HuH-7 (cell line): ENCODE data around the gene SOCS4.

Source experiments
- DNase-seq: peaks from one replicate; pipeline ENCODE4 v3.0.0; 2011; ENCODE audit warnings: low spot score

The SOCS4 gene

DNA sequence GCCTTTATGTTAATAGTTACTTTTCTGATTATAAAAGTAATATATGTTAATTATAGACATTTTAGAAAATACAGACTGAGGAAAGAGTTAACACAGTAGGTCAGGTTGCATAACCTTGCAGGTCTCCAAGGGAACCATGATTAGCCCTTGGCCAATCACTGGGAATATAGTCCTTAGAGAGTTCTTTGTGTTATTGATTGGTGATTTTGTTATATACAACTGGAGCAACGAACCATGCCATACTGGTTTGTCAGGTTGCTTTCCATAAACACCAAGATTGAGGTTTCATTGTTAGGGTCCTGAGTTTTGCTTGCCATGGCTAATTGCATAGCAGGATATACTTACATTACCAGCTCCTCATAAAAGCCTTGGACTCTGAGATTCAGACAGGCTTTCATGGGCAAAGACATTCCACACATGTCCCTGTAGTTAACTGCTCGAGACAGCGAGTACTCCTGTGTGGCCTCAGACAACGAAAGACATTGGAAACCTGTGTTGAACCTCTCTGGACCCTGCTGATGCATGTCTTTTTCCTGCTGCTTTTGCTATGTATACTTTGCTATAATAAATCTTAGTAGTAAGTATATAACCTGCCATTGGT, 58.1 kb downstream of the SOCS4 start:
- DNase-seq: no peak

DNA sequence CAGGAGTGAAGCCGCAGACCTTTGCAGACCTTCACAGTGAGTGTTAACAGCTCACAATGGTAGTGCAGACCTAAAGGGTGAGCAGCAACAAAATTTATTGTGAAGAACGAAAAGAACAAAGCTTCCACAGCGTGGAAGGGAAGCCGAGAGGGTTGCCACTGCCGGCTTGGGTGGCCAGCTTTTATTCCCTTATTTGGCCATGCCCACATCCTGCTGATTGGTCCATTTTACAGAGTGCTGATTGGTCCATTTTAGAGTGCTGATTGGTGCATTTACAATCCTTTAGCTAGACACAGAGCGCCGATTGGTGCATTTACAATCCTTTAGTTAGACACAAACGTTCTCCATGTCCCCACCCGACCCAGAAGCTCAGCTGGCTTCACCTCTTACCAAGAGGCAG, 59.9 kb downstream of the SOCS4 start:
- DNase-seq: no peak

DNA sequence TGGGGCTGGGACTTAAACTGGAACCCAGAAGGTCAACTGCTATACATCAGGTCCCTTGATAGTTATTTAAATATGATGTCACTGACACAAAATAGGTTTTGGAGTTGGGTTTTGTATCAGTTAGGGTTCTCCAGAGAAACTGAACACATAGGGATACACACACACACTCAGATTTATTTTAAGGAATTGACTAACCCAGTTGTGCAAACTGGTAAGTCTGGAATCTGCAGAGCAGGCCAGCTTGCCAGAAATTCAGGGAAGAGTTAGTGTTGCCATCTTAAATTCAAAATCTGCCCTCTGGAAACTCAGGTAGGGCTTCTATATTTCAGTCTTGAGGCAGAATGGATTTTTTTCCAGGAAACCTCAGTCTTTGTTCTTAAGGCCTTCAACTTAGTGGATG, 61.3 kb downstream of the SOCS4 start:
- DNase-seq: no peak

DNA sequence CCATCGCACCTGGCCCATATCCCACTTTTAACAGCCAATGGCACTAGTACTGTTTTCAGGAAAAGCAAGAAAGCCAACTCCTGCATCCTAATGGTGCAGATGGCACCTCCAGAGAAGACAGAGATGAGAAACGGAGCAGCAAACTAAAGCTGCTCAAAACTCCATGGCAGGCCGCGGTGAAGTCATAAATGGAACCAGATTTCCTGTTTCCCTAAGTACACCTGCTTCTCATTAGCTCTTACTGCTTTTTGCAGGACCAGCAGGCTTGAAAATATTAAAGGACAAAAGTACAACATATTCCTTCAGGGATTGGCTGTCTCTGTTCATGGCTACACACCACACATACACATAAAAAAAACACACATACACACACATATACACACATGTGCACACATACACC, 65.3 kb downstream of the SOCS4 start:
- no peak for DNase-seq

DNA sequence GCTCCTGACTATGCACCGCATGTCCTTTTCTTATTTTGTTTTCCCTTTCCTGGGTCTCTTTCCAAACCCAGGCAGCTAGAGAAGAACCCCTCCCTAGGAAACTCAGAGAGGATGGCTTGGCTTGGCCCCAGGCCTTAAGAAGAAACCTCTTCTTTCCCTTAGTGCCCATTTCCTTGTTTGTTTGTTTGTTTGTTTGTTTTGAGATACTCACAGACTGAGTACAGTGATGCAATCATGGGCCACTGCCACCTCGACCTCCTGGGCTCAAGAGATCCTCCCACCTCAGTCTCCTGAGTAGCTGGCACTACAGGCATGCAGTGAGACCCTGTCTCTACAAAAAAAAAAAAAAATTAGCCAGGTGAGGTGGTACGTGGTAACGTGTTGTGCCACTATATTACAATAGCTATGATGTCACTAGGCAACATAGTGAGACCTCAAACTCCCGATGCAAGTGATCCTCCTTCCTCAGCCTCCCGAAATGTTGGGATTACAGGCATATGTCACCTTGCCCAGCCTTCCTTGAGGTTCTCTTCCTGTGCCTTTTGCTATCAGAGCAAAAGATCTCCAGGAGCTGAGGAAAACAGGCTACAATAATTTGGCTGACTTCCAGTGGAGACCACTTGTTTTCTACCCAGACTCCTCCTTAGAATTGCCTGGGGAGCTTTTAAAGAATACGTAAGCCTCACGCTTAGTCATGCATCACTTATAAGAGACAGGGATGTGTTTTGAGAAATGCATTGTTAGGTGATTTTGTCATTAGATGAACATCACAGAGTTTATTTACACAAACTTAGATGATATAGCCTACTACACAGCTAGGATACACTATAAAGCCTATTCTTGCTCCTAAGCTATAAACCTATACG, 67.5 kb downstream of the SOCS4 start:
- no peak for DNase-seq

DNA sequence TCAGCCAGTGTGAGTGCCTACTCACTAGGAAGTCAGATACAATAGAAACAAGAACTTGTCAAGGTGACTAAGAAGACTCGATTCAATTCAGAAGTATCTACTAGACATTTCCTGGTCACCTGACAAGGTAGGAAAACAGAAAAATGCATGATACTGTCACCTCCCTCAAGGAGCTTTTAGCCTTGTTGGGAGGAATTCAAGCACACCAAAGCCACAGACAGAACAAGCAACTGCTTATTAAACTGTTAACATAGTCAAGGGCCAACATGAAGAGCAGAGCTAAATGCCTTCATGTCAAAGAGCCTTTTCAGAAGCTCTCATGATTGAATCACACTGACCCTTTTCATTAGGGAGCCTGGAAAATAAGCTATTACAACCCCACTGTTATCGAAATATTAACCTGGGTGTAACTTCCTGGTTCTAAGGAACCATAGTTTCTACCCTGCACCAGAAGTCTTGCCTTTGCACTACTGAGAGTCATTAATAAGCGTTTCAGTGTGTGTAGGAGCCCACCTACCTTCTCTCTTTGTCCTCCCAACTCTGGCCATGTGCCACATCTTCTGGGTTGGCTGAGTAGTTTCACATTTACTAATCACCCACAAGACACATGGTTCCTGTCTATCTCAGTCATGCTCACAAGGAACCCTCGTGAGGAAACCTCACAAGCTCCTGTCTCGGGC, 71.0 kb downstream of the SOCS4 start:
- DNase-seq: no peak

DNA sequence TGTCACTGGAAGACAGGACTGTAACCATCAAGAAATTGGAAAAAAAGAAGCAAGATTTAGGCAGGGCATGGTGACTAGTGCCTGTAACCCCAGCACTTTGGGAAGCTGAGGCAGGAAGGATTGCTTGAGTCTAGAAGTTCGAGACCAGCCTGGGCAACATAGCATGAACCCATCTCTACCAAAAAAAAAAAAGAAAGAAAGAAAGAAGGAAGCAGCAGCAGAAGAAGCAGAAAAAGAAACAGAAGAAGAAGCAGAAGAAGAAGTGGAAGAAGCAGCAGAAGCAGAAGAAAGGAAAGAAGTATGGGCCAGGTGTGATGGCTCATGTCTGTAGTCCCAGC, 71.5 kb downstream of the SOCS4 start:
- DNase-seq: no peak
